ENCODE data around the gene DEAF1. TPM values are rescaled to one million over a fixed set of nuclear protein-coding genes. Genes with fewer than 3 reads are reported as not detected.

The DEAF1 gene, protein sequence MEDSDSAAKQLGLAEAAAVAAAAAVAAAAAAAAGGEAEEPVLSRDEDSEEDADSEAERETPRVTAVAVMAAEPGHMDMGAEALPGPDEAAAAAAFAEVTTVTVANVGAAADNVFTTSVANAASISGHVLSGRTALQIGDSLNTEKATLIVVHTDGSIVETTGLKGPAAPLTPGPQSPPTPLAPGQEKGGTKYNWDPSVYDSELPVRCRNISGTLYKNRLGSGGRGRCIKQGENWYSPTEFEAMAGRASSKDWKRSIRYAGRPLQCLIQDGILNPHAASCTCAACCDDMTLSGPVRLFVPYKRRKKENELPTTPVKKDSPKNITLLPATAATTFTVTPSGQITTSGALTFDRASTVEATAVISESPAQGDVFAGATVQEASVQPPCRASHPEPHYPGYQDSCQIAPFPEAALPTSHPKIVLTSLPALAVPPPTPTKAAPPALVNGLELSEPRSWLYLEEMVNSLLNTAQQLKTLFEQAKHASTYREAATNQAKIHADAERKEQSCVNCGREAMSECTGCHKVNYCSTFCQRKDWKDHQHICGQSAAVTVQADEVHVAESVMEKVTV
- total RNA-seq, result 80.8 TPM

DNA sequence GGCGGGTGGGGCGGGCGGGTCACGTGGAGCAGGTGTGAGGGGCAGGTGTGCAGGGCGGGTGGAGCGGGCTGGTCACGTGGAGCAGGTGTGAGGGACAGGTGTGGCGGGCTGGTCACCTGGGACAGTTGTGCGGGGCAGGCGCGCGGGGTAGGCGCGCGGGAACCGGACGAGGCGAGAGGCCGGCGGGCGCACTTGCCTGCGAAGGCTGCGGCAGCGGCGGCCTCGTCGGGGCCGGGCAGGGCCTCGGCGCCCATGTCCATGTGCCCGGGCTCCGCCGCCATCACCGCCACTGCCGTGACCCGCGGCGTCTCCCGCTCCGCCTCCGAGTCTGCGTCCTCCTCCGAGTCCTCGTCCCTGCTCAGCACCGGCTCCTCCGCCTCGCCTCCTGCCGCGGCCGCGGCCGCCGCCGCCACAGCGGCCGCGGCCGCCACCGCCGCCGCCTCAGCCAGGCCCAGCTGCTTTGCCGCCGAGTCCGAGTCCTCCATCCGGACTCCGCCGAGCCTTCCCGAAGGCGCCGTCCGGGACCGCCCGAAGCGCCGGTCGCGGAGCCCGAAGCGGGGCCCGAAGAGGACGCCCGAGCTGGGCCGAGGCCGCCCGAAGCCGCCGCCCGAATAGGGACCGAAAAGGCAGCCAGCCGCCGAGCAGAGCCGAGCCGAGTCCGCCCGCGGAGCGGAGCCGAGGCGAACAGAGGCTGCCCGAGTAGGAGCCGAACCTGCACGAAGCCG, at the start of gene DEAF1:
TSS of gene DEAF1 (minus strand) at position 660 of the 725 bp plus-strand sequence. CDS start at position 485, 175 bp downstream.

DNA sequence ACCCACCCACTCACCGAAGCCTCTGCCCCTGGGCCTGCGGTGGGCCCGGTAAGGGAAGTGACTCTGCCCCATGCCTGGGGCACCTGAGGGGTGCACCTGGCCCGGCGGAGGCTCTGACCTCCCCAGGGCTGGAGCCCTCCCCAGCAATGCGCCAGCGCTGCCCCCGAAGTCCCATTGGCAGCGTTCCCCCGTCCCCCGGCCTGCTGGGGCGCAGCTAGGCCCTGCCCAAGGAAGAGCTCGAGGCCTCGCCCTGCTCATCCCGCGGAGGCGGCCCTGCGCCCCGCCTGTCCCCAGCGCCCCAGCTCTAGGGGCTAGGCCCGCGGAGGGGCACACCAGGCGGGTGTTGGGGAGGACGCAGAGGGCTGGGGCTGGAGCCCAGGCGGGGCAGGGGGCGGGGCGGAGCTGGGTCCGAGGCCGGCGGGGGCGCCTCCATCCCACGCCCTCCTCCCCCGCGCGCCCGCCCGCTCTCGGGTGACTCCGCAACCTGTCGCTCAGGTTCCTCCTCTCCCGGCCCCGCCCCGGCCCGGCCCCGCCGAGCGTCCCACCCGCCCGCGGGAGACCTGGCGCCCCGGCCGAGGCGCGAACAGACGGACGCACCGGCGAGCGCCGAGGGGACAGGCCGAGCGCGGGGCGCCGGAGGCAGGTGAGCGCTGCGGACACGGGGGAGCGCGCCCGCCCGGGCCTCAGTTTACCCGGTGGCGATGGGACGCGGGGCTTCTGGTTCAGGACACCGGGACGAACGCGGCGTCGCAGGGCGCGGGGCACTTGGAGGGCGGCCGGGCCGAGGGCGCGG, 10.8 kb upstream of the DEAF1 start, which contains the start of gene EPS8L2:
TSS of gene EPS8L2 (plus strand) at position 586 of the 793 bp plus-strand sequence. CDS start 3,177 bp downstream, outside the sequence.

DNA sequence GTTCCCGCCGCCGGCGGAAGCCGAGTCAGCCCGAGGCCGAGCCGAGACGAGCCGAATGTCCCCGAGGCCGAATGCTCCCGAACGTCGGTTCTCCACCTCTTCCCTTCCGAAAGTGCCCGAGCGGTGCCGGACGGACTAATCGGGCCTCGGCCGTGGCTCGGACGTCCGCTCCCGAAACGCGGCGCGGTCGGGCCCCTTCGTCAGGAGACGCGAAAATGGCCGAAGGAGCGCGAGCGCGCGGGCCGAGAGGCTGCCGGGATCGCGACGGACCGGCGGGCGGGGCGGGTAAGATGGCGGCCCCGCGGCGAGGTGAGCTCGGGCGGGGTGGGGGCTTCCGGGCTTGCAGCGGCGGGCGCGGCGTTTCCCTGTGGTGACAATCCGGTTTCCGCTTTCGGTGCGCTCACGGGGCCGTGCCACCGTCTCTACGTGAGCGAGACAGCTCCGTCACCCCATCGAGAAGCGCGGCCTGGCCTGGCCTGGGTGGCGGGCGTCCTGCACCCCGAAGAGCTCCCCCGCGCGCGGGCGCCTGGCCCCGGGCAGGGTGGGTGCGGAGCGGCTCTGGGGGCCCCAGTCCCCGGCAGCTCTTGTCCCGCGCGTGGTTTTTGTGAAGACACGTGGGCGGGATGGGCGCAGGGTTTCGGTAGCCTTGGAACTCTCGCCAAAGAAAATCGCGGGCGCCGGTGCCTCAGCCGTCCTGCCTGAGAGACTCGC, 671 bp upstream of the DEAF1 start, which contains the start of gene TMEM80:
TSS of gene TMEM80 (plus strand) at position 279 of the 711 bp plus-strand sequence. CDS start at position 291, 12 bp downstream.

DNA sequence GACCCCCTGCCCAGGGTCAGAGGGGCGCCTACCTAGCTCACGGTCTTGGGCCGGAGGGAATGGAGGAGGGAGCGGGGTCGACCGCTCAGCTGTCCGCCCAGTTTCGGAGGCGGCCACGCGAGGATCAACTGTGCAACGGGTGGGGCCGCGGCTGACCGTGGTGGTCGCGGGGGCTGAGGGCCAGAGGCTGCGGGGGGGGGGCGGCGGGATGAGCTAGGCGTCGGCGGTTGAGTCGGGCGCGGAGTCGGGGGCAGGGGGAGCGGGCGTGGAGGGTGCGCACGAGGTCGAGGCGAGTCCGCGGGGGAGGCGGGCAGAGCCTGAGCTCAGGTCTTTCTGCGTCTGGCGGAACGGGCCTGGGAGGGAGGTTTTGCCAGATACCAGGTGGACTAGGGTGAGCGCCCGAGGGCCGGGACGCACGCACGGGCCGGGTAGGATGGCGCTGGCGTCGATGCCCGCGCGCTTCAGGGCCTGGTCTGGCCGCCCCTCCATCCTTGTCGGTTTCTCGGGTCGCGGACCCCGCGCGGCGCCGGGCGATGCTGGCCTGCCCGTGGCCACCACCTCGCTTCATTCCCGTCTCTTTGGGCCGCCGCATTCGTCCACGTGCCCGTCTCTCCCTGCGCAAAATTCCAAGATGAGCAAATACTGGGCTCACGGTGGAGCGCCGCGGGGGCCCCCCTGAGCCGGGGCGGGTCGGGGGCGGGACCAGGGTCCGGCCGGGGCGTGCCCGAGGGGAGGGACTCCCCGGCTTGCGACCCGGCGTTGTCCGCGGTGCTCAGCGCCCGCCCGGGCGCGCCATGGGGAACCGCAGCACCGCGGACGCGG, 58.3 kb downstream of the DEAF1 start, which contains the start of gene DRD4:
TSS of gene DRD4 (plus strand) at position 759 of the 822 bp plus-strand sequence. CDS start at position 795, 36 bp downstream.

DNA sequence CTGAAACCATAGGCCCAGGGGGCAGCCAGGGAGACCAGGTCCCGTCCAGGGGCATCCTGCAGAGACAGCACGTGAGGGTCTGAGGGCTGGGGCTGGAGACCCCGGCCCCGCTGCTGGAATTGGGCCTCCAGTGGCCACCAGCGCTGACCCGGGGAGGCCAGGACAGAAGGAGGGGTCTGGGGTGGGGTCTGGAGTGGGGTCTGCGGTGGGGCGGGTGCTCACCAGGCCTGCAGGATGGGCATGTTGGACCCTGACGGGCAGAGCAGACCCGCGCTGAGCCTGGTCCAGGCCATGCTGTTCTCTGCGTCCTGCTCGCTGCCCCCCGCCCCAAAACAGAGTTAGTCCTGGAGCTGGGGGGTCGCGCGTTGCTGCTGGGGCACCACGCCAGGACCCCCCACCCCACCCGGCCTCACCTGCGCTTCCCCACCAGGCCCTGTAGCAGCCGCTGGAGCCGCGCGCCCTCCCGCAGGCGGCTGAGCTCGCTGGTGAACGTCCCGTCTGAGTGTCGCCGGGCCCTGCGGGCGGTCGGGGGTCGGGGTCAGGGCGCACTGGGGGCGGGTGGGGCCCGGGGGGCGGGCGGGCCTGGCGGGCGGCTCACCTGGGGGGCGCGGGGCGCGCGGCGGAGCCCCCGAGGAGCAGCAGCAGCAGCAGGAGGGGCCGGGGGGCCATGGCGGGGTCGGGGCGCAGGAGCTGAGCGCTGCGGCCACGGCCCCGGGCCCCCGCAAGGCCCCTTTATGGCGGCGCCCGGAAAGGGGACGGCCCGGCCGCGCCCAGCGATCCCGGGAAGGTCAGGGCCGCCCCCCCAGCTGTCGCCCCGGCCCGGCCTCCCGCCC, 68.3 kb downstream of the DEAF1 start, which contains the start of gene SCT:
TSS of gene SCT (minus strand) at position 707 of the 833 bp plus-strand sequence. CDS start at position 669, 38 bp downstream.

DNA sequence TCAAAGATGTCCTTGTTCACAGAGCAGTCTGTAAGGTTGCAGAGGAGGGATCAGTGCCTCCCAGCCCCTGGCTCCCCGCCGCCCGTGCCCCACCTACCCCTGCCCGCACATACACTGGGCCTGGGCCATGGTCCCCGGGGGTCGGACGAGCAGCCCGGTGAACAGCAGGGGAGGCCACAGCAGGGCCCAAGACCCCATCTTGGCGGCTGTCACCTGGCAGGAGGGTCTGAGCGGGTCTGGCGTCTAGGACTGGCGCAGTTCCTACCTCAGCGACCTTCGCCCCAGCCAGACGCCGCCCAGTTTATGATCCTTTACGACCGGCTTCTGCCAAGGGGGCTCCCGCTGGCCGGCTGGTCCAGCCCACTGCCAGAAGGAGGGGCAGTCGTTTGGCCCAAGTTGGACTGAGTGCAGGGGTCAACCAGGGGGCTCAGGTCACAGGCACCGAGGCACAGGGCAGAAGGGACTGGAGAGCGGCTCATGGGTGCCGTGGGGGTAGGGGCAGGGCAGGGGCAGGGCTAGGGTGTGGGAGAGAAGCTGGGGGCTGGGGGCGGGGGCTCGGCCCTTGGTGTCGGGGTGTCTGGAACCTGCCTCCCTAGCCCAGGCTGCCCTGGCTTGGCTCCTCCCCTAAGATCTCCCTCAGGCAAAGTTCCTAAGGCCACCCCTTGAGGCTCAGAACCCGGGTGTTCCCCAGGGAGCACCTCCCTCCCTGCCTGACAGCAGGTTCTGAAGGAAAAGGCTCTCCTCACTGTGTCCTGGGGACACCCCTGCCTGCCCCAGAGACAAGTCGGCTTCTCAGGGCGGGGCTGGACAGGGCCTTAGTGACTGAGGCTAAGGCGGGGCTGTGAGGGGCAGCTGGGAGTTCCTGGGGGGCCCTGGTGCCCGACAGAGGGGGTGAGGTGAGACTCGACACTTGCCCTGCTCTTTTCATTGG, 70.1 kb downstream of the DEAF1 start, which contains the start of gene CDHR5:
TSS of gene CDHR5 (minus strand) at position 251 of the 931 bp plus-strand sequence. CDS start at position 198, 53 bp downstream.

DNA sequence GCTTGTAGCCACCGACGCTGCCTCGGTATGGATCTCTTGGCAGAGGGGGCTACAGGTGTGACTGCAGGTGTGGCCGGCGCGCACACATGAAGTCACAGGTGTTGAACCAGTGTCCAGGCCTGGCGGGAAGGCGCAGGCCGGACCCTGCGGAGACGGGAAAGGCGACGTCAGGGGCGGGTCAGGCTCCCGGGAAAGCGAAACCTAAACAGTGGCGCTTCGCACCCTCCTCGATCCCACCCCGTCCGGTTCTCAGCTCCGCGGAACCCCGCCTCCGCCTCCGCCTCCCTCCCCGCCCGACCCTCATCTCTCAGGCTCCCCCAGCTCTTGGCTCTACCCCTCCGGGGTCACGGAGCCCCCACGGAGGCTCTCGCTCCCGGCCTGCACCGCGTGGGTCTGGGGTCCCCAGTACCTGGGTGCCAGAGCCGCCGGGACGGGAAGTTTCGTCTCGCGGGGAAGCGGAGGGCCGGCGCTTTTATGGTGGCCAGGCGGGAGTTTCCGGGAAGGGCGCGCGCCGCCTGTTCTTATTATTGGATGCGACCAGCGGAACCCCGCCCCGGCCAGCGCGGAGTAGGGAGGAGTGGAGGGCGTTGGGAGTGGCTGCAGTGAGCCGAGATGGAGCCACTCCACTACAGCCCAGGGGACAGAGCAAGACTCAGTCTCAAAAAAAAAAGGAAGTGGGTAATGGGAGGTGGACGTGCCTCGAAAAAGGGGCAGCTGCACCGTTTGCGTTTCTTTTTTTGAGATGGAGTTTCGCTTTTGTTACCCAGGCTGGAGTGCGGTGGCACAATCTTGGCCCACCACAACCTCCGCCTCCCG, 79.3 kb downstream of the DEAF1 start, which contains the start of gene IRF7:
TSS of gene IRF7 (minus strand) at position 447 of the 816 bp plus-strand sequence. CDS start 586 bp downstream, outside the sequence.

Other genes starting within 250 kb of the DEAF1 start
- 46.3 TPM for gene PTDSS2, start 244.9 kb downstream of the DEAF1 start, total RNA-seq
- gene RNH1, start 188.0 kb downstream of the DEAF1 start, total RNA-seq, result 44.4 TPM
- 32.6 TPM for gene HRAS, start 159.6 kb downstream of the DEAF1 start, total RNA-seq
- gene LRRC56, start 157.7 kb downstream of the DEAF1 start, total RNA-seq, result 1.9 TPM
- not detected for gene LMNTD2, start 134.5 kb downstream of the DEAF1 start, total RNA-seq
- gene RASSF7, start 134.3 kb downstream of the DEAF1 start, total RNA-seq, result 4.4 TPM
- 42.6 TPM for gene PHRF1, start 118.8 kb downstream of the DEAF1 start, total RNA-seq
- 4.1 TPM for gene IRF7, start 79.3 kb downstream of the DEAF1 start, total RNA-seq
- not detected for gene CDHR5, start 70.3 kb downstream of the DEAF1 start, total RNA-seq
- gene SCT, start 68.0 kb downstream of the DEAF1 start, total RNA-seq, result not detected
- gene DRD4, start 58.0 kb downstream of the DEAF1 start, total RNA-seq, result 0.31 TPM
- gene TMEM80, start 594 bp upstream of the DEAF1 start, total RNA-seq, result 14.7 TPM
- not detected for gene EPS8L2, start 11.0 kb upstream of the DEAF1 start, total RNA-seq
- gene TALDO1, start 52.2 kb upstream of the DEAF1 start, total RNA-seq, result 70.1 TPM
- 37.6 TPM for gene GATD1, start 82.3 kb upstream of the DEAF1 start, total RNA-seq
- gene CEND1, start 94.9 kb upstream of the DEAF1 start, total RNA-seq, result 11.3 TPM
- gene SLC25A22, start 103.1 kb upstream of the DEAF1 start, total RNA-seq, result 28.8 TPM
- gene PIDD1, start 110.0 kb upstream of the DEAF1 start, total RNA-seq, result 10.0 TPM
- gene RPLP2, start 114.7 kb upstream of the DEAF1 start, total RNA-seq, result 376 TPM
- 9.1 TPM for gene PNPLA2, start 123.7 kb upstream of the DEAF1 start, total RNA-seq
- gene CRACR2B, start 132.7 kb upstream of the DEAF1 start, total RNA-seq, result 0.63 TPM
- 51.3 TPM for gene CD151, start 137.7 kb upstream of the DEAF1 start, total RNA-seq
- gene POLR2L, start 147.3 kb upstream of the DEAF1 start, total RNA-seq, result 13.5 TPM
- 16.0 TPM for gene TSPAN4, start 147.6 kb upstream of the DEAF1 start, total RNA-seq
- gene CHID1, start 215.6 kb upstream of the DEAF1 start, total RNA-seq, result 28.8 TPM
- 82.0 TPM for gene AP2A2, start 230.6 kb upstream of the DEAF1 start, total RNA-seq